GM21423 (cell line): ENCODE data around the gene LENEP.

ENCODE experiments used
- ATAC-seq: cut with Tn5 transposase; IDR thresholded peaks from one replicate; pipeline ENCODE4 v1.9.1; 2021; ENCODE audit warnings: mild to moderate bottlenecking, moderate library complexity; ENCODE audit not compliant: unreplicated experiment

The LENEP gene

DNA sequence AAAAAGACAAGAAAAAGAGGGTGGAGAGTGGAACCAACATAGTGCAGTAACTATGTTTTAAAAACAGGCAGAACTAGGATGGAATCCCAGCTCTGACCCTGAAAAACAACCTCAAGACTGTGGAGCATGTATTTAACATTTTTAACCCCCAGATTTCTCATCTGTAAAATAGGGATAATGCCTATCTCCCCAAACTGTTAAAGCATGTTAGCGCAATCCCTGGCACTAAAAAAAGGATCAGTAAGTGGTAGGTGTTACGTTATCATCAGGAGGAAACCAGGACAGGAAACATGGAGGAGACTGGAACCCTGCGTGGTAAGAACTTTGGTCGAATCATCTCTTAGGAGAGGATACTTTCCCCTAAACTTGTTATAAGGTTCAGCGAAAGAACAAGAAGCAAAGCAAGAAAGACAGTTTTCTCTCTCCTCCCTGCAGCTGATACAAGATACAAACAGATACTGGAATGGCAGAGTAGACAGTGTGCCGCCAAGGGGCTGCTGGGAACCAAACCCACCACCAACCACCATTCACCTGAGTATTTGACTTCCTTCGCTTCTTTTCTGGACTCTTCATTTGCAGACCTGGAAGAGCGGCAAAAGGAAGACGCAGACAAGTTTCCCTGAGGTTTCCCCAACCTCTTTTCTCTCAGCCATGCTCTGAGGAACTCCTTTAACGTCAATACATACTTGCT, 32.8 kb upstream of the LENEP start:
- ATAC-seq: no peak

DNA sequence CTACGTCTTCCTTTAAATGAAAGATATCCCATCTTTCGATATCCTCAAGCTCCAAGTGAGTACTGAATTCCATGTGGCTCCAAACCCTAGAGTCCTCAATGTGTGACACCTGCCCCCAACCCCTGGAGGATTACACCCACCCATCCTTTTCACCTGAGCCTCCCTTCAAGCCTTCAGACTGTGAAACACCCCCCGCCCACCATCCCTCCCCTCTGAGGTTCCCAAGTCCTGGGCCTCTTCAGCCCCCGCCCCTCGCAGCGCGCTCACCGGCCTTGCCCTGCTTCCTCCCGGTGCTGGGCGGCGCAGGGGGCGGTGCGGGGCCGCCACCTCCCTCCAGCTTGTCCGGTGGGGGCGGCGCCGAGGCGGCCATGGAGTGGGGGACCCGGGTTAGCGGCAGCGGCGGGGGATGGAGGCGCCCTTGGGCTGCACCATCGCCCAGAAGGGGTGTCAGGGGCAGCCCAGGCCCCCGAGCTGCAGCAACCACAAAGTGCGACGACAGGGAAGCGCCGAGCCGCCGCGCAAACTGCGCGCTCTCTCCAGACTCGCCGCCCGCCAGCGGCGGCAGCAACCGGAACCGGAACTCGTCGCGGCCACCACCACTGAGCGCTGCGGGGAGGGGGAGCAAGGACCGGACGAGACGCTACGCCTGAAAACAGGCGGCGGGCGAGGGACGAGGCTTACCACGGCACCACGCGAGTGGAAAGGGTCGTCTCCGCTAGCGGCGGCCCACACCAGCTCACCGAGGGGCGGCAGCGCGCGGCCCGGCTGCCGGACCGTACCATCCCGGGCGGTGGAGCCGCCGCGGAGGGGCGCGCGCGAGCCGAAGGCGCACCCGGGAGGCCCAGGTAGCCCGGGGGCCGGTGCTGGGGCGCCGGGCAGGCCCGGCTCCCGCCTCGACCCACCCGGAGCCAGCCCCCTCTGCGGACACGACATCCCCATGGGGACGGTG, 31.9 kb upstream of the LENEP start, which contains the start of gene PYGO2:
PYGO2 (minus strand) TSS at position 576 of the 949 bp plus-strand sequence; CDS start at position 370, 206 bp downstream.
- peak; percentile 67 for ATAC-seq

DNA sequence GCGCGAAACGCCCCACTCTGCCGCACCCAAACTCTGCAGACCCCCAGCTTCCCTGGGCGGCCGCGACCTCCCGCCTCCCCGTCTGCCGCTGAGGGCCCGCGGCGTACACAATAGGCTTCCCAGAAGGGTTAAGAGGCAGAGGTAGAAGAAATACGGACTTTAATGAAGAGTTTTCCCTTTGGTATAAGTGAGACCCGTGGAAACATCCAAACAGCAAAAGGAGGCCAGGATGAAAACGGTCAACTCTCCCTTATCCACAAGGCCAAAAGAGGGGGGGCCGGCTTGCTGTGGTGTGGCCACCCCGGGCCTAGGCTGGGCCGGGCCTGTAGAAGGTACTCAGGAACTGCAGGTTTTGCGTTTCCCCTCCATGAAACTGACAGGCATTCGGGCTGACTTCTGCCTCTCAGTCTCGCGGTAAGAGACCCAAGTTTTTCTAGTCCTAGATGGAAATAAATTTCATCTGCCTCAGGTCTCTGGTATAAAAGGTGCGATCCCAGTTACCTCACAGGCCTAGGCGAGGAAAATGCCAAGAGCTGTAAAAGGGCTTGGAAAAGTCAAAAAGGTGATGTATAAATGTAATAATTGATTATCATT, 31.1 kb upstream of the LENEP start:
- no peak for ATAC-seq

DNA sequence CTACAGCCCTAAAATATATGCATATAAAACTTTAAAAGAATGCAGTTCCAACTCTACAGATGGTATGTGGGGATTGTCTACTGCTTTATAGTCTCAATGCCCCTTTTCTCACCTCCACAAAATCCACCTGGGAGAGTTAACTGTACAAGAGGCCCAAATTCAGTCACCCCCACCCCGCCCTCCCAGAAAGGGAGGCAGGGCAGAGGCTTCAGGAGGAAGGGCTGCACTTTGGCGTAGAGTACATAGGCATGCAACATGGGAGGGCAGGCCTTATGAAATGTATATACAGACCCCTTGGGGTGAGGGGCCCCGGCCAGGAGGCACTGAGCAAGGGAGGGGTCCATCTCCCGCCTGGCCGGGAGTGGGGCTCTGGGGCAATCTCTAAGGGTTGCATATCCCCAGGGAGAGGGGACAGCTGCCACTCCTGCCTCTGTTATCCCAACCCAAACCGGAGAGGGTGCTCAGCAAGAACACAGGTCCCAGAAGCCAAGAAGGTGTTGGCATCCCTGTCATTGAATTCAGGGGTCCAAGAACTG, 30.5 kb upstream of the LENEP start:
- no peak for ATAC-seq

DNA sequence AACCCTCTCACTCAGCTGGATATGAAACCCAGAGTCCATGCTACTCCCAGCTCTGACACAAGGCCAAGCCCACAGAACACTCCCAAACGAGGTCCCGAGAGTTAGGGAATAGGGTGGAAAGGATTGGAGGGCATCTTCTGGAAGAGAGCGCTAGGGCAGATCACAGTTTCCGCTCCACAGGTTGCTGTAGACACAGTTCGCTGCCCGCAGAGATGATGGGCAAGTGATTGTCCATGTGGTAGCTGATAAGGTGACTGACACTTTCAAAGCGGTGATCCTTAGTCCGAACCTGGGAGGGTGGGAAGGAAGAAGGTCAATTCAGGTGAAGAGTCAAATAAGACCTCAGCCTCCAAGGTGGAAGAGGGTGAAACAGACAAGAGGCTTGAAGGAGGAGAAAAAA, 29.7 kb upstream of the LENEP start:
- ATAC-seq: no peak

DNA sequence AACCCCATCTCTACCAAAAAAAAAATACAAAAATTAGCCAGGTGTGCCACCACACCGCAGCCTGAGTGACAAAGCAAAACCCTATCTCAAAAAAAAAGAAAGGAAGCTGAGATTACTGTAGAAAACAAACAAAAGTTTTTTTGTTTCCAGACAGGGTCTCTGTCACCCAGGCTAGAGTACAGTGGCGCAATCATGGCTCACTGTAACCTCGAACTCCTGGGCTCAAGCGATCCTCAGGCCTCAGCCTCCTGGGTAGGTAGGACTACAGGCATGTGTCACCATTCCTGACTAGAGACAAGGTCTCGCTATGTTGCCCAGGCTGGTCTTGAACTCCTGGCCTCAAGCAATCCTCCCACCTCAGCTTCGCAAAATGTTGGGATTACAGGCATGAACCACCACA, 29.0 kb upstream of the LENEP start:
- ATAC-seq: no peak

DNA sequence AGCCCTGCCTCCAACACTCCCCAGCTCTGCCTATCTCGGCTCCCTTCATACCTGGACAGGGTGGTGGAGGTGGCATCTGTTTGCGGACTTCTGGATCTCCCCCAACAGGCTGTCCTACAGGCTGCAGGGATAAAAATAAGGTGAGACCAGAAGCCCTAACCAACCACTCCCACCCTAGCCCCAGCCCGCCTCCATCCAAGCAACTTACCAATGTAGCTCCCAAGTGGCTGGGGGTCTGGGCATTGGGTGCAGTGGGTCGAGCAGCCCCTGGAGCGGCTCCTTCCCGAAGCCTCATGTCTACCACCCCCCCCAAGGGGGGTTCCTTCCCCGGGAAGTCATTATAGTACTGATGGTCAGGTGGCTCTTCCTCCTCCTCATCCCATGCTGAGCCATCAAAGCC, 27.3 kb upstream of the LENEP start:
- ATAC-seq: no peak

DNA sequence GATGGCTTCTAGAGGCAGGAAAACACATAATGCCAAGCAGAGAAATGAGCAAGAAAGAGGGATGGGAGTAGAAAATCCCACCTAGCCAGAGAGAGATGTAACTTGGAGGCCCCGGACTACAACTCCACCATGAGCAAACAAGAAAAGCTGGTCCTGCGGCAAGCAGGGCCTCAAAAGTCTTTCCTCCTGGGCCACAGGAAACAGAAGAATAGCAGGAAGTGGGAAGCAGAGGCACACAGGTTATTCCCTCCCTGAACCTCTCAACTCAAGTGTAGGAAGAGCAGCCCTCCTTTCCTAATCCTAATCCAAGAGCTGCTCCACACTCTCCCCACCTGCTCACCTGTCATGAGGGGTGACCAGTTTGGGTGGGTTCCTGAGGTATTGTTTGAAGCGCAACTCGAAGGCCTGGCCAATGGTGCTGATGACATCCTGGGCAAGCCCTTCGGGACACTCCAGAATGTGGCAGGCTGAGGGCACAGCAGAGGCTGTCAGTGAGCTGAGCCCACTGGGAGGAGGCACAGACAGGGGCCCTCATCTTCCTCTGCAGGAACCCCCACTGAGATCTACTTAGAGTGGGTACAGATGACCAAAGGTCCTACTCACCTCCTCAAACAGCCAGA, 25.9 kb upstream of the LENEP start:
- ATAC-seq: no peak

DNA sequence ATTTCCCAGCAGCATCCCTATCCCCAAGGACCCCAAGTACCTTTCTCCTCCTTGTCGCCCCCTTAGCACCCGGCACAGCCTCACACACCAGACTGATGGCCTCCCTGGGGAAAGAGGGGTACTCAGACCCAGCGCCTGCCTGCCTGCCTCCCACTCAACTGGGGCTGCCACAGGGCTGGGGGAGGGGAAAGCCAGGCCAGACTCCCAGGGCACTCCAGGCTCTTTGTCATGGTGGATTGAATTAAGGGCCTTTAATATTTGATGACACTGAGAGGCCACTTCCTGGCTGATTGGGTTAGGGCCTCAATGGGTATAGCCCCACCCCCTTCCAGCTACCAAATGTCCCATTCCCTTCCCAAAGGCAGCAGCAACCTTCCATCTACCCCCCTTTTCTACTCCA, 24.7 kb upstream of the LENEP start:
- no peak for ATAC-seq

DNA sequence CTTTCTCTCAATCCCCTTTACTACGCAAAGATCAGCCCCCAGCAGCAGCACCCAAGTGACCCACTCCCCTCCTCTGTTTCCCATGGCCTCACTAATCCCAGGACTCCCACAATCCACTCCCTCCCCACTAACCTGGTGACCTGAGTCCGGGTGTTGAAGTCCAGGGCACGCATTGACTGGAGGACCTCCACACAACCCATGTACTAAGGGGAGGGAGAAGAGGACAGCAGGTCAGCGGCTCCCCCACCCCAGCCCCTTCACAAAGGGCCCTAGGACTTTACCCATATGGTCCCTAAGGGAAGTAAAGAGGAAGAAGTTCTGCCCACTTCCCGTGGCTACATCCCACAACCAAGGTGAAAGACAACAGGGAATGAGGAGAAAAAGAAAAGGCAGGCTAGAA, 24.1 kb upstream of the LENEP start:
- ATAC-seq: no peak

DNA sequence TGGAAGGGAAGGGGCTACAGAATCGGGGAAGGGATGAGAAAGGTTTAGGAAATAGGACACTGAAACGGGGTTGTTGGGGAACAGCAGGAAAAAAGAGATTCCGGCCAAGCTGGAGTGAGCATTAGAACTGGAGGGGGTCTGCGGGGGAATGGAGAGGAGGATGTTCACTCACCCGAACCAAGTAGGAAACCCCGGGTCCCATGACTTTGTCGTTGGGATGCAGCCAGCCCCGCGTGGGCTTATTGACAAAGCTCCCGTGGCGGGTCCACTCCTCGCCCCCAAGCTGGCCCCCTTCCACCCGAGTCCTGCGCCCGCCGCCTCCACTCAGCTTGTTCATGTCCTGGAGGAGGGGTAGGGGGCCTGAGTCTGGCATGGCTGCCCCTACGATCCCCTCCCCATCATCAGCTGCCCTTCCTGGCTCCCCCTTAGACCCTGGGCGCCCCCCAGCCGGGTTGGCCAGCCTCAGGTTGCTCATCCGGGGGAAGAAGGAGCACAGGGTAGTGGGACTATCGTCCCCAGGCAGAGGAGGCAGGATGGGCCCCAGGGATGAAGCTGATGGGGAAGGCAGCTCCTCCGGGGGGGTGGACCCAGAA, 23.4 kb upstream of the LENEP start:
- no peak for ATAC-seq

DNA sequence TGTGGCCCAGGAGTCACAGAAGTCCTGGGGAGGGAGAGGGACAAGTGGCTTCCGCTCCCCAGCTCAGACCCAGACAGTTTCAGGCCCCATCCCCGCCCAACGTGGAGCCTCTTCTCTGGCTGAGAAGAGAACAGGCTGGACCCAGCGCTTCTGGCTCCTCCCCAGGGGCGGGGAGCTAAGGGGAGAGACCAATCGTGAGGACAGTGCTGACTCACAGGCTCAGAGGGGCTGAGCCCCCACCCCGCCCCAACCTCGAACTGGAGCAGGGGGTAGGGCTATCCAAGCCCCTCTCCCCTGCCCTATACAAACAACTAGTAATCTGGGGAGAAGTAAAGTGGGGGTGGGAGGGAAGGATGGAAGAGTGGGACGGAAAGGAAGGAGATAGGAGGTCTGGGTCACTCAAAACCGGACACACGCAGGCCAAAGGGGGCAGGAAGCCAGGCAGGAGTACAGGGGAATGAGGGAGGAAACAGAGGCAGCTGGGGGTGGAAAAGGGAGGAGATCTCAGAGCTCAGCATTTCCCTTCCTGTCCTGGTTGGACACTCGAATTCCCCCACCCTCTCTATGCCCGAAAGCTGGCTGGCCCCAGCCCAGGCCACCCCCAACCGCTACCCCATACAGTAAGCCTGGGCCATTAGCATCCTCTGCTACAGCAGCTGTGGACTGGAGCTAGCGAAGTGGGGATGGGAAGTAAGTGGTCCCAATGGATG, 22.6 kb upstream of the LENEP start, which contains the start of gene SHC1:
SHC1 (minus strand) TSS at position 117 of the 710 bp plus-strand sequence. CDS start 221 bp downstream, outside the sequence.
- no peak for ATAC-seq

DNA sequence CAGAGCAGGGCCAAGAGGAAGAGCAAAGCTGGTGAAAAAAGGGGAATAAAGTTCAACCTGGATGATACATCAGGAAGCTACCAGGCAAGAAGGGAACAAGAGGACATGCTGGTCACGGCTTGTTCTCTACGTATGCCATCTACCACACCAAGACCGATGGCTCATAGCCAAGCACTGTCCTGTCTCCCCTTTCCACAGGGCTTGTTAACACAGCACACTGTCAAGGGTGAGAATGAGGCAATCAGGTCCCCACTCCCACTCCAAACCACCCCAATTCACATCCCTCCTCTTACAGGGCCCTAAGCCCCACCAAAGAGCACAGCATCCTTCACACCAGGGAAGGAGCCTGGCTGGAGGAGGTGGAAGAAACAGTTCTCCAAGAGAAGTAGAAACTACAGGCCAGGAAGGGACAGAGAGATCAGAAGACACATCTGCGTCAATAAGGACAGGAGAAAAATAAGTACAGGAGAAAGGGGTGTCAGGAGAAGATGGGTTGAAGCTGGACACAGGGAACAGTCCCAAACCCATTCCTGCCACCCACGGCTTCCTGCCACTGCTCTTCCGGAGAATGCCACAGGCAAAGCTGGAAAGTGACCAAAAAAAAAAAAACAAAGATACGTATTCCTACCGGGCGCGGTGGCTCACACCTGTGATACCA, 21.9 kb upstream of the LENEP start:
- ATAC-seq: no peak

DNA sequence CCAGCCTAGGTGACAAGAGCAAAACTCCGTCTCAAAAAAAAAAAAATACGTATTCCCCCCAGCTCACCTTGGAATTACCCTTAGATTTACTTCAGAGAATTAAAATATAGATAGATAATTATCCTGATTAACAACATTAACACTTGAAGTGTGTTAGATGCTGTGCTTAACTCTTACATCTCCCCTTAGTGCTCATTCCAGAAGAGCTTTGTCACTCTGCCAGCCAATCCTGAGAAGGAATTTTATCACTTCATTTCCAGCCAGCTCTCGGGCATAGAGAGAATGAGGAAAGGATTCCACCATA, 21.2 kb upstream of the LENEP start:
- ATAC-seq: no peak

DNA sequence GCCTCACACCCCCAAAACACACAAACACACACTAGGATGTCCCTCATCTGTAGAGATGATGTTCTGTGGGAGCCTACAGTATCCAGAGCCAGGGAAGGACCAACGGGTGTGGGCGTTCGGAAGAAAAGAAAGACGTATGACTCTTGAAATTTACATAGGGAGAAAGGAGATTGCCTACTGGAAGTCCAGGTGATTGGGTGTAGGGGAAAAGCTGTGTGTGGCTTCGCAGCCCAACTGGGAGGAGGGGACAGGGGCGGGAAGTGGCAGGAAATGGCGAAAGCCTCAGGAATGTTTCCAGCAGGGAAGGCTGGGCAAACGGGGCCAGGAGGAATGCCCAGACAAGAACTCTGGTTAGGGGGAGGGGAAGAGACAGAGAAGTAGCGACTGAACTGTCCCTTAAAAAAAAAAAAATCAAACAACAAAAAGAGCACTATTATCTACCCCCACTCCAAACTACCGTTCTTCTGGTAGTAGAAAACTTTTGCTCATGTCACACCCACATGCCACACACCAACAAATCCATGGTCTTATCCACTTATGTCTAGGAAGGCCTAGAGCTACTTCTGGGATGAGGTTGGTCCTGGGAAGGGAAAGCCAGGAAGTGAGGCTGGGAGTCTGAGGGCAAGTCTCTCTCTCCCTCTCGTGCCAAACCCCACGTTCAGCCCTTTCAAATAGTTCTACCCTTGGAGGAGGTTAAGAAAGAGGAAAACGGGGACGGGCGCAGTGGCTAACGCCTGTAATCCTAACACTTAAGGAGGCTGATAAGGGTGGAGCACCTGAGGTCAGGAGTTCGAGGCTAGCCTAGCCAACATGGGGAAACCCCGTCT, 20.7 kb upstream of the LENEP start:
- no peak for ATAC-seq

DNA sequence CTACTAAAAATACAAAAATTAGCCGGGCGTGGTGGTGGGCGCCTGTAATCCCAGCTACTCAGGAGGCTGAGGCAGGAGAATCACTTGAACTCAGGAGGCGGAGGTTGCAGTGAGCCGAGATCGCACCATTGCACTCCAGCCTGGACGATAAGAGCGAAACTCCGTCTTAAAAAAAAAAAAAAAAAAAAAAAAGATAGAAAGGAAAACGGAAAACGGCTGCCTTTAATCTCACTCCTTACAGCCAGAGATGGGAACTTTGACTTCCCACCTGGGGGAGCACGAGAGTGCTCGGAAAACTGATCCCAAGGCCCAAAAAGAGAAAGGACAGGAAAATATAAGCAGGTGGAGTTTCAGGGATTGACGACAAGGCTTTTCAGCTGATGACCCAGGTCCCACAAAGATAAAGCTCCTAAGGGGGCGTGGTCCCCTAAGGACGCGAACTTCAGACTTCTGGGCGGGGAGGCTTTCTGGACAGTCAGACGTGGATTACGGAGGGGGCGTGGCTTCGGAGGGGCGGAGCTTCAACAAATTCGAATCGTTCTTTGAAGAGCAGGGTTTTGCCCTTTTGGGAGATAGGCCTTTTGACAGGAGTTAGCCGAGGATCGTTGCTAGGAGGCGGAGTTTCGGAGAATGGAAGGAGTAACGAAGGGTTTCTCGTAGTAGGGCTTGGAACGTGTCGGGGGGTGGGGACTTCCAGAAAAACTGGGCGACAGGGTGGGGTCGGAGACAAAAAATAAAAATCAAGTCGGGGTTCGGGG, 19.9 kb upstream of the LENEP start:
- peak; percentile 22 for ATAC-seq

DNA sequence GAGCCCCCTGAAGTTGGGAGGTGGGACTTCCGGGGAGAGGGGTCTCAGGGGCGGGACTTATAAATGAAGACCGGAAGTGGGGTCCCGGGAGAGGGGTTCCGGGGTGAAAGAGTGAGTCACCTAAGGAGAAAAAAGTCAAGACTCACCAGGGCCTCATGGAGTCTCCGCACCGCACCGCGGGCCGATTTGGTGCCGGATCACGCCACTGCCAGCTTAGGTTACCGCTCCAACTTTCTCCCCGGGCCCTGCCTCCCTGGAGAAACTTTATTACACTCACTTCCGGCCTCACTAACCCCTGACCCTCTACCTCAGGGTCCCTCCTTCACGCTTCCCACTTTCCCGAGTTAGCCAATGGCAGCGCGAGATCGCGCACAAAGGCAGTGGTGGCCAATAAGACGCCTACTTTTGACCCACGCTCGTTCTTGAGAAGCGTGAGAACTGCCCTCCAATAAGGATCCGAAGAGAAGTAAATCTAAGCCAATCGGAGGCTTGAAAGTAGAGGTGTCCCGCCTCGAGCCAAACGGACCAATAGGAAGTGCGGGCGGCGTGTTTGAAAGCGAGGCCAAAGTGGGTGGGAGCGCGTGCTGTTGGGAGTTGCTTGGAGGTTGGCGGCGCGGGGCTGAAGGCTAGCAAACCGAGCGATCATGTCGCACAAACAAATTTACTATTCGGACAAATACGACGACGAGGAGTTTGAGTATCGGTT, 19.1 kb upstream of the LENEP start, which contains the start of gene CKS1B:
CKS1B (plus strand) TSS at position 580 of the 706 bp plus-strand sequence; CDS start at position 645, 65 bp downstream.
- ATAC-seq: peak; percentile 80
